ENCODE results near the gene RERE. TPM values are rescaled to one million over a fixed set of nuclear protein-coding genes. Genes with fewer than 3 reads are reported as not detected.
A peak's percentile ranks its signal among the peaks of the same experiment; 100 is the strongest.
"Not testable (repeated sequence)": the region's sequence is repeated elsewhere in the genome, so short reads cannot be mapped to it uniquely, and the experiment has no call there.

The RERE gene
- total RNA-seq, 1 donor from 2014 or later, result 80.3 TPM

DNA sequence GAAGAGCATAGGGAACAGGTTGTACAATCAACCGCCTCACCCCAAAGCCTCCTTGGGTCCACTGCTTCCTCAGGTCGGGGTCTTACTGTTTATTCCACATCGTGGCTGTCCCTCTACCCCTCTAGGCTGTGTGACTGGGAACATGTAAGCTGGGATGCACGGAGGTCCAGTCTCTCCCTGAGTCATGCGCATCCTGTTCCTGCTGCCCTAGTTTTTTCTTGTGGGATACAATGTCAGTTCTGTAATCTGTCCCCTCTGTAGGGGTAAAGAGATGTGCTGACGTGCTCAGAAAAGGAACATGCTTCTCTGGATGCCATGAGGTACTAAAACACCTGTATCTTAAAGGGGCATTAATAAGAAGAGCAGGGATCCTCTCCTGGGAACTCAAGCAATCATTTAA is 433.4 kb downstream of the RERE start:
- H3K27me3 ChIP-seq, result no peaks in the 10 kb centered on the region
- no peaks in the 10 kb centered on the region for H3K9me3 ChIP-seq
- no peak overlapping the region for H3K4me3 ChIP-seq
- H3K4me1 ChIP-seq, result peaks cover 76% of the 10 kb centered on the region
- intact Hi-C loops (cut with DNase I), result no loop called here
- DNase-seq (ENCODE audit: extremely low spot score in 2 of 2), result no peak
- TF ChIP-seq POLR2A (IDR thresholded peaks at IDR 0.05), result no peak
- no peak for TF ChIP-seq POLR2AphosphoS5 (IDR thresholded peaks at IDR 0.05; ENCODE audit: insufficient read depth in 1 of 2, low read depth in 1 of 2)
- TF ChIP-seq, protein P1, sequence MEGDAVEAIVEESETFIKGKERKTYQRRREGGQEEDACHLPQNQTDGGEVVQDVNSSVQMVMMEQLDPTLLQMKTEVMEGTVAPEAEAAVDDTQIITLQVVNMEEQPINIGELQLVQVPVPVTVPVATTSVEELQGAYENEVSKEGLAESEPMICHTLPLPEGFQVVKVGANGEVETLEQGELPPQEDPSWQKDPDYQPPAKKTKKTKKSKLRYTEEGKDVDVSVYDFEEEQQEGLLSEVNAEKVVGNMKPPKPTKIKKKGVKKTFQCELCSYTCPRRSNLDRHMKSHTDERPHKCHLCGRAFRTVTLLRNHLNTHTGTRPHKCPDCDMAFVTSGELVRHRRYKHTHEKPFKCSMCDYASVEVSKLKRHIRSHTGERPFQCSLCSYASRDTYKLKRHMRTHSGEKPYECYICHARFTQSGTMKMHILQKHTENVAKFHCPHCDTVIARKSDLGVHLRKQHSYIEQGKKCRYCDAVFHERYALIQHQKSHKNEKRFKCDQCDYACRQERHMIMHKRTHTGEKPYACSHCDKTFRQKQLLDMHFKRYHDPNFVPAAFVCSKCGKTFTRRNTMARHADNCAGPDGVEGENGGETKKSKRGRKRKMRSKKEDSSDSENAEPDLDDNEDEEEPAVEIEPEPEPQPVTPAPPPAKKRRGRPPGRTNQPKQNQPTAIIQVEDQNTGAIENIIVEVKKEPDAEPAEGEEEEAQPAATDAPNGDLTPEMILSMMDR (IDR thresholded peaks at IDR 0.05), result no peak
- no peak overlapping the region for H3K27ac ChIP-seq
- H3K36me3 ChIP-seq, result no peaks in the 10 kb centered on the region

DNA sequence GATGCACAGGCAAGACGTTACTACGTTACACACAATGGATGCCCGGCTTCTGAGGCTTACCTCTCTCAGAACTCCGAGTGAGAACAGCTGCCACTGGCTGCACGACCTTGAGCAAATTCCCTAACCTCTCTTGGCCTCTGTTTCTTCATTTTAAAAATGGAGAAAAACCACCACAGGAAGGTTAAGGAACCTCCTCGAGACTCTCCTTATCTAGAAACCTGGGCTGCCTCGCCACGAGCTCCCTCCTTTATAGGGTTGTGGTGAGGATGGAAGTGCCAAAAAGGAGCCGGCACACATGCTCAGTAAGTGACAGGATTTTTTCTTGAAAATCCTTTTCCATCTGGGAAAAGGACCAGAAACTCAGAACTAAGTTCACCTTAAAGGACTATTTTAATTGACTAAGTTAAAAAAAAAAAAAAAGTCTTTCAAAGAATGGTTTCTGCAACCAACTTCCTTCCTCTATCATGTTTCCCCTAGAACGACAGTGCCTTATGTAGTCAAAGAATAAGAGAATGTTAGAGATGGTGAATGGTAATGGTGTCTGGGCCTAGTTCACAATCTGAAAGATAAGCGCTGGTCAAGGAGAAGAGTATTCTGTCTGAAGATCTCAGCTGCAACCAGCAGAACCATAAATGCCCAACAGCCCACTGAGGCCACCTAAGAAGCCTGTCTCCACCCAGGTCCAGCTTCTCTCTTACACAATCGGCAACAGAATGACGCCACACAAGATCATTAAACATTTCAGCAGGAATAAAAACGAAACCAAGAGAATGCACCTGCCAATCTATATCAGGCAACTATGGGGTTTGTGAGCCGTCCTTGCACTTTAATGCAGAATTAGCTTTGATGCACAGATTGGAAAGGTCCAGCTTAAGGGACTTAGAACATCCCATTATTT is 434.6 kb downstream of the RERE start:
- intact Hi-C loops (cut with DNase I), result no loop called here
- TF ChIP-seq, protein P1 (IDR thresholded peaks at IDR 0.05), result no peak
- TF ChIP-seq POLR2A (IDR thresholded peaks at IDR 0.05) (no peak), POLR2AphosphoS5 (IDR thresholded peaks at IDR 0.05; ENCODE audit: insufficient read depth in 1 of 2, low read depth in 1 of 2) (no peak)
- Histone ChIP-seq H3K27me3 (no peaks in the 10 kb centered on the region), H3K4me1 (peaks cover 88% of the 10 kb centered on the region), H3K4me3 (no peak overlapping the region), H3K27ac (peak overlapping the region; percentile 50), H3K36me3 (no peaks in the 10 kb centered on the region), H3K9me3 (no peaks in the 10 kb centered on the region)
- no peak for DNase-seq (ENCODE audit: extremely low spot score in 2 of 2)

DNA sequence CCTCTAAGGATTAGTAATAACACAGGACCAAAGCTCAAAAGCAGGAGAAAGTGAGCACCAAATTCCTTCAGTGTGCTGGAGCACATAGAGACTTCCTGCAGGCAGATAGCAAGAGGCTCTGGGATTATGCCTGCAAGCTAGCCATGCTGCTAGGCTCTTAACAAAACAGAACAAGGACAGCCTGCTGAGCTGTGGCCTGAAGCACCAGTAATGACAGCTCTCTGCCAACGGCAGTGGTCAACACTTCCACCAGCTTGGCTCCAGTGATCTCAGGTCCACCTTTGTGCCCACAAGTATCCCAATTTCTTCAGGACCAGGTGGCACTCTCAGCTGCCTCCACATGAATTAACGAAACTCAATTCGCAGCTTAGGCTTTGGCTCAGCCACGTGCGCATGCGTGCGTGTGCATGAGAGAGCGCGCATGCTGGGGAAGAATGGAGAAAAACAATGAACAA is 435.4 kb downstream of the RERE start:
- no peak overlapping the region for H3K4me3 ChIP-seq
- H3K27me3 ChIP-seq, result no peaks in the 10 kb centered on the region
- TF ChIP-seq POLR2A (IDR thresholded peaks at IDR 0.05), result no peak
- TF ChIP-seq POLR2AphosphoS5 (IDR thresholded peaks at IDR 0.05; ENCODE audit: insufficient read depth in 1 of 2, low read depth in 1 of 2), result no peak
- TF ChIP-seq, protein P1 (IDR thresholded peaks at IDR 0.05), result no peak
- intact Hi-C loops (cut with DNase I), result no loop called here
- DNase-seq (ENCODE audit: extremely low spot score in 2 of 2), result no peak
- H3K4me1 ChIP-seq, result peaks cover 88% of the 10 kb centered on the region
- no peaks in the 10 kb centered on the region for H3K9me3 ChIP-seq
- H3K27ac ChIP-seq, result peak overlapping the region; percentile 51
- H3K36me3 ChIP-seq, result no peaks in the 10 kb centered on the region

DNA sequence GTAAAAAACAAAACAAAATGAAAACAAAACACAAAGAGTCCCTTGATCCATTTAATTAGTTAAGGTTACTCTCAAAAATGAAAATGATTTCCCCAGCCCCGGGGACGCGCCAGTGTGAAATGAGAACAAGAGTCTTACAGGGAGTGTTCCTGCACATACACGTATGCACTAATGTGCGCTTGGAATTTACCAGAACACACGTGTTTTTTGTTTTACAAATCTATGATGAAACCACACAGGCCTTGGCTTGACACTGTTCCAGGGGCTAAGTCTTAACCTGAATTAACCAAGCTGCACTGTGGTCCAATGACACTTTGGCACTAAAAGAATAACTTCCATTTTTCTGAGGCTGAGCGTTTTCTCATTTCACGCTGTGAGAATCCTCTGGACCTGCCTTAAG is 435.8 kb downstream of the RERE start:
- Histone ChIP-seq H3K27ac (peak overlapping the region; percentile 51), H3K36me3 (no peaks in the 10 kb centered on the region), H3K27me3 (no peaks in the 10 kb centered on the region), H3K4me3 (no peak overlapping the region), H3K4me1 (peaks cover 84% of the 10 kb centered on the region), H3K9me3 (no peaks in the 10 kb centered on the region)
- intact Hi-C loops (cut with DNase I), result no loop called here
- no peak for TF ChIP-seq POLR2AphosphoS5 (IDR thresholded peaks at IDR 0.05; ENCODE audit: insufficient read depth in 1 of 2, low read depth in 1 of 2)
- TF ChIP-seq, protein P1 (IDR thresholded peaks at IDR 0.05), result no peak
- TF ChIP-seq POLR2A (IDR thresholded peaks at IDR 0.05), result no peak
- no peak for DNase-seq (ENCODE audit: extremely low spot score in 2 of 2)

DNA sequence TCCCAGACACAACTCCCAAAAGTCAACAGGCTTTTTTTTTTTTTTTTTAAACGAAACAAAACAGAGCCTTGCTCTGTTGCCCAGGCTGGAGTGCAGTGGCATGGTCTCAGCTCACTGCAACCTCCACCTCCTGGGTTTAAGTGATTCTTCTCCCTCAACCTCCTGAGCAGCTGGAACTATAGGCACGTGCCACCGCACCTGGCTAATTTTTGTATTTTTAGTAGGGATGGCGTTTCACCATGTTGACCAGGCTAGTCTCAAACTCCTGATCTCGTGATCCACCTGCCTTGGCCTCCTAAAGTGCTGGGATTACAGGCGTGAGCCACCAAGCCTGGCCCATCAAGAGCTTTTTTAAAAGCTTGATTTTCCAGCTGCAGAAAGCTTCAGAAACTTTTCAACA is 437.1 kb downstream of the RERE start:
- H3K4me3 ChIP-seq; H3K9me3 ChIP-seq; DNase-seq (ENCODE audit: extremely low spot score in 2 of 2); intact Hi-C loops (cut with DNase I); H3K27me3 ChIP-seq; H3K36me3 ChIP-seq: not testable (repeated sequence)
- peaks cover 82% of the 10 kb centered on the region for H3K4me1 ChIP-seq
- H3K27ac ChIP-seq, result peak overlapping the region; percentile 69
